Keratinocyte (primary cell): Measurements from ENCODE around the gene RPEL1. TPM values are rescaled to one million over a fixed set of nuclear protein-coding genes. Genes with fewer than 3 reads are reported as not detected.

Experiments
- DNase-seq: peaks from one replicate; pipeline ENCODE4 v3.0.0-alpha.2; 2011; ENCODE audit warnings: low read depth, missing footprints, low spot score
- FAIRE-seq: peaks from 2 replicates; lab custom pipeline; 2011; peaks lifted over from hg19 to GRCh38; lab: Jason Lieb, UNC
- H2AFZ ChIP-seq: 2 replicates; pipeline ENCODE4 v1.6.0; 2012; ENCODE audit warnings: low read length, control low read depth, inconsistent platforms; ENCODE audit not compliant: control insufficient read depth
- H3K27ac ChIP-seq: 2 replicates; pipeline ENCODE4 v1.5.1; 2011; ENCODE audit warnings: low read length; ENCODE audit not compliant: control insufficient read depth, insufficient read depth
- H3K27me3 ChIP-seq: 3 replicates; pipeline ENCODE4 v1.6.0; 2011; ENCODE audit warnings: low read length; ENCODE audit not compliant: control insufficient read depth, insufficient read depth; ENCODE audit errors: extremely low read depth
- H3K36me3 ChIP-seq, 2 experiments: 2 replicates in 1 of 2; 3 replicates in 1 of 2; pipeline ENCODE4 v1.5.1; 2011; ENCODE audit warnings: low read length in 2 of 2, mild to moderate bottlenecking in 1 of 2; ENCODE audit not compliant: control insufficient read depth in 2 of 2, insufficient read depth in 2 of 2; ENCODE audit errors: extremely low read depth in 1 of 2
- H3K4me1 ChIP-seq: 3 replicates; pipeline ENCODE4 v1.5.1; 2011; ENCODE audit warnings: low read length; ENCODE audit not compliant: control insufficient read depth, insufficient read depth; ENCODE audit errors: extremely low read depth
- H3K4me2 ChIP-seq: 3 replicates; pipeline ENCODE4 v1.6.0; 2011; ENCODE audit warnings: low read depth, low read length; ENCODE audit not compliant: control insufficient read depth, insufficient read depth; ENCODE audit errors: extremely low read depth
- H3K4me3 ChIP-seq, 3 experiments: fragments of 200-600 bp in 1 of 3; sonication (generic) in 1 of 3; 2 replicates in 2 of 3; 3 replicates in 1 of 3; pipeline ENCODE4 v1.5.1; 2011 to 2016; ENCODE audit warnings: low read length in 3 of 3, mild to moderate bottlenecking in 3 of 3, control low read depth in 2 of 3, inconsistent platforms in 1 of 3, low read depth in 1 of 3, mixed read lengths in 1 of 3, mixed run types in 1 of 3, moderate library complexity in 1 of 3; ENCODE audit not compliant: control insufficient read depth in 2 of 3, insufficient read depth in 2 of 3; ENCODE audit errors: extremely low read depth in 1 of 3
- H3K79me2 ChIP-seq: 2 replicates; pipeline ENCODE4 v1.6.0; 2012; ENCODE audit warnings: low read length; ENCODE audit not compliant: control insufficient read depth, insufficient read depth
- H3K9ac ChIP-seq: 3 replicates; pipeline ENCODE4 v1.6.0; 2011; ENCODE audit warnings: low read length; ENCODE audit not compliant: control insufficient read depth, insufficient read depth; ENCODE audit errors: extremely low read depth
- H3K9me1 ChIP-seq: 3 replicates; pipeline ENCODE4 v1.6.0; 2011; ENCODE audit warnings: low read length; ENCODE audit not compliant: control insufficient read depth, insufficient read depth; ENCODE audit errors: extremely low read depth
- H3K9me3 ChIP-seq: 2 replicates; pipeline ENCODE4 v1.5.1; 2012; ENCODE audit warnings: low read depth, low read length; ENCODE audit not compliant: control insufficient read depth
- H4K20me1 ChIP-seq: 3 replicates; pipeline ENCODE4 v1.6.0; 2011; ENCODE audit warnings: low read length; ENCODE audit not compliant: control insufficient read depth, insufficient read depth; ENCODE audit errors: extremely low read depth
- CTCF ChIP-seq, 3 experiments: IDR thresholded peaks in 1 of 3; conservative IDR thresholded peaks in 1 of 3; optimal IDR thresholded peaks in 1 of 3; 2 replicates in 2 of 3; 3 replicates in 1 of 3; pipeline versions ENCODE3 to v1.5.1; 2011; ENCODE audit warnings: low read length in 3 of 3, mild to moderate bottlenecking in 3 of 3, moderate library complexity in 2 of 3, control low read depth in 1 of 3, inconsistent platforms in 1 of 3; ENCODE audit not compliant: insufficient read depth in 2 of 3; ENCODE audit errors: extremely low read depth in 1 of 3
- EZH2 ChIP-seq: IDR thresholded peaks from one replicate; pipeline ENCODE4 v1.6.1; 2012; ENCODE audit warnings: inconsistent platforms, mild to moderate bottlenecking, low read length, moderate library complexity
- dilution Hi-C: fragments of 300-500 bp; cut with MboI; formaldehyde crosslinking; loops from one replicate; pipeline ENCODE4 v1.7.0; 2020; ENCODE audit warnings: low sequenced_read_pairs; ENCODE audit not compliant: extremely low pct_ligation_motif_present
- polyA plus RNA-seq, 5 experiments: library from polyadenylated mRNA; depleted of rRNA in 3 of 5; stranded (reverse) in 3 of 5; stranded (forward) in 1 of 5; unstranded in 1 of 5; fragments of >200 nt; gene quantifications; 1 replicate in 1 of 5; 2 replicates in 3 of 5; 3 replicates in 1 of 5; pipeline versions ENCODE4 v1.2.1 to v1.2.3, GENCODE V29; 2011 to 2012; ENCODE audit warnings: missing spikeins in 2 of 5, low read depth in 1 of 5, low replicate concordance in 1 of 5

Gene RPEL1
- polyA plus RNA-seq, 1 donor (not counting 4 experiments of a cell fraction or from before 2014, with no cell fraction given), result 0.04 TPM

- no peak overlapping the region for H3K9ac ChIP-seq
- no peak overlapping the region for H3K27ac ChIP-seq
- DNase-seq, result no peak
- no peaks in the 10 kb centered on the region for H4K20me1 ChIP-seq
- no peak overlapping the region for H3K4me3 ChIP-seq
- H3K9me3 ChIP-seq, result no peaks in the 10 kb centered on the region
- no peaks in the 10 kb centered on the region for H3K36me3 ChIP-seq
- no peak overlapping the region for H3K4me2 ChIP-seq
- no peak for TF ChIP-seq CTCF (optimal IDR thresholded peaks at IDR 0.05 in 1 of 3, IDR thresholded peaks at IDR 0.05 in 1 of 3, conservative IDR thresholded peaks at IDR 0.05 in 1 of 3; ENCODE audit: extremely low read depth in 1 of 3, insufficient read depth in 2 of 3, low read length in 3 of 3)
- TF ChIP-seq EZH2, result no peak
- dilution Hi-C loops, result no loop called here
- no peaks in the 10 kb centered on the region for H3K9me1 ChIP-seq
- no peak for FAIRE-seq
- peaks cover 25% of the 10 kb centered on the region for H3K27me3 ChIP-seq
- peaks cover under 1% of the 10 kb centered on the region for H3K4me1 ChIP-seq
- no peaks in the 10 kb centered on the region for H3K79me2 ChIP-seq
- H2AFZ ChIP-seq, result no peak overlapping the region
Measured at GRCh38 chr10:103282961-103283360, 37.3 kb downstream of the RPEL1 start.

- no peak for FAIRE-seq
- H3K9ac ChIP-seq, result no peak overlapping the region
- no peaks in the 10 kb centered on the region for H3K4me1 ChIP-seq
- no peaks in the 10 kb centered on the region for H3K36me3 ChIP-seq
- H3K9me3 ChIP-seq, result no peaks in the 10 kb centered on the region
- H3K27me3 ChIP-seq, result peaks cover 16% of the 10 kb centered on the region
- no peaks in the 10 kb centered on the region for H3K9me1 ChIP-seq
- no peak overlapping the region for H3K4me3 ChIP-seq
- H3K4me2 ChIP-seq, result no peak overlapping the region
- no peaks in the 10 kb centered on the region for H4K20me1 ChIP-seq
- DNase-seq, result no peak
- H3K79me2 ChIP-seq, result no peaks in the 10 kb centered on the region
- no peak overlapping the region for H2AFZ ChIP-seq
- dilution Hi-C loops, result no loop called here
- TF ChIP-seq EZH2, result no peak
- TF ChIP-seq CTCF (optimal IDR thresholded peaks at IDR 0.05 in 1 of 3, IDR thresholded peaks at IDR 0.05 in 1 of 3, conservative IDR thresholded peaks at IDR 0.05 in 1 of 3; ENCODE audit: extremely low read depth in 1 of 3, insufficient read depth in 2 of 3, low read length in 3 of 3), result no peak
- no peak overlapping the region for H3K27ac ChIP-seq
Measured at GRCh38 chr10:103284170-103284569, 38.5 kb downstream of the RPEL1 start.
